Nephron (organoid): ENCODE data around the gene TAOK1.

Experiments
- H3K27ac Mint-ChIP-seq, 3 experiments: 2 replicates each; pipeline ENCODE4 v1.8.0; 2020; ENCODE audit warnings: mixed read lengths in 3 of 3, mild to moderate bottlenecking in 2 of 3, moderate library complexity in 1 of 3
- H3K27me3 Mint-ChIP-seq: 2 replicates; pipeline ENCODE4 v1.8.0; 2021; ENCODE audit warnings: low read depth, mild to moderate bottlenecking, moderate library complexity, mixed read lengths
- H3K36me3 Mint-ChIP-seq: 2 replicates; pipeline ENCODE4 v1.8.0; 2020; ENCODE audit warnings: low read depth, mixed read lengths
- H3K4me1 Mint-ChIP-seq: 2 replicates; pipeline ENCODE4 v1.8.0; 2020; ENCODE audit warnings: mixed read lengths
- H3K4me3 Mint-ChIP-seq, 3 experiments: 2 replicates each; pipeline ENCODE4 v1.8.0; 2020; ENCODE audit warnings: mild to moderate bottlenecking in 3 of 3, mixed read lengths in 3 of 3, moderate library complexity in 2 of 3
- H3K9me3 Mint-ChIP-seq: 2 replicates; pipeline ENCODE4 v1.8.0; 2020; ENCODE audit warnings: mixed read lengths
- CTCF ChIP-seq, 3 experiments: fragments of 200-600 bp; sonication (generic); IDR thresholded peaks; one replicate each; pipeline ENCODE4 v1.5.0; 2021; ENCODE audit warnings: antibody characterized with exemption in 3 of 3; ENCODE audit not compliant: unreplicated experiment in 3 of 3

TAOK1 gene

DNA sequence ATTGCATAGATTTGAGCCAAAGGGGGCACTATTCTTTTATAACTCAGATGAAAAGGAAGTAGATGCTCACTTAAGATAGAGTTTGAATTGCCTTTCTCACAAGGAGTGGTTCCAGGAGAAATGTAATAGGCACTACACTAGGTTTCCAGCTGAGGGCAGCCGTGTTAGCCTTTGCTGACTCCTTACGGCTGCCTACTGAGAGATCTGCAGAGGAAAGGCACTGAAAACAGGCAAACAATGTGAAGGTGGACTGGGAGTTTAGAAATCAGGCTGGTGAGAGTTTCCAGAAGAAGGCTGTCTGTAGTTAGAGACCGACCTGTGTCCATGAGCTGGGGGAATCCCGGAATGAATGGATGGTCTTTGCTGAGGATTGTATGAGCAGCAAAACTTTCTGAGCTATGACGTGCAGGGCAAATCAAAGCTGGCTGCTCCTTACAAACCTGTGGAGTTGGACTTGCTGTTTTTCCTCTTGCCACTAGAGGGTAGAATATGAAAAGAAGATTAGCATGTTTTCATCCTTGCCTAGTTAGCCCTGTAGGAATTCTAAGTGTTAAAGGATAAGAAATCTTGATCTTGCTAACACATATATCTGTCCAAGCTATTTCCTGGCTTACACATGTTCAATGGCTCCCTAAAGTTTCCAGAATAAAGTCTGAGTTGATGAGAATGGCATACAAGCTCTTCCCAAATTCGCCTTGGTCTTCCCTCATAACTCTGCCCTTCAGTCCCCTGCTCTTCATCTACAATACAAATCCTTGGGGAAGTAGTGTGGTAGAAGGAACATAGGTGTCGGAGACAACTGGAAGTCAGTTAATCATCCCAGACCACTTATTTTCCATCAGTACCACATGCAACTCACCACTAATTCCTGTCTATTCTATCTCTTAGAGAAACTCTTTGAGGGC lies 20.1 kb upstream of the TAOK1 start:
- Mint-ChIP-seq H3K9me3 (no peaks in the 10 kb centered on the region), H3K27ac (no peak overlapping the region), H3K27me3 (peaks cover 3% of the 10 kb centered on the region), H3K4me3 (no peak overlapping the region), H3K4me1 (no peaks in the 10 kb centered on the region), H3K36me3 (no peaks in the 10 kb centered on the region)
- peak; percentile 83 to 86 (median 85) for TF ChIP-seq CTCF (IDR thresholded peaks at IDR 0.05; ENCODE audit: unreplicated experiment in 3 of 3)

- Mint-ChIP-seq H3K27me3 (peaks cover 16% of the 10 kb centered on the region), H3K27ac (peak overlapping the region; percentile 11 to 74 (median 38)), H3K9me3 (no peaks in the 10 kb centered on the region), H3K4me1 (peaks cover 21% of the 10 kb centered on the region), H3K4me3 (peak overlapping the region in 1 of 3 experiments; percentile 25), H3K36me3 (no peaks in the 10 kb centered on the region)
- no peak for TF ChIP-seq CTCF (IDR thresholded peaks at IDR 0.05; ENCODE audit: unreplicated experiment in 3 of 3)
Observed at GRCh38 chr17:29376667-29377270, 13.4 kb upstream of the TAOK1 start.

DNA sequence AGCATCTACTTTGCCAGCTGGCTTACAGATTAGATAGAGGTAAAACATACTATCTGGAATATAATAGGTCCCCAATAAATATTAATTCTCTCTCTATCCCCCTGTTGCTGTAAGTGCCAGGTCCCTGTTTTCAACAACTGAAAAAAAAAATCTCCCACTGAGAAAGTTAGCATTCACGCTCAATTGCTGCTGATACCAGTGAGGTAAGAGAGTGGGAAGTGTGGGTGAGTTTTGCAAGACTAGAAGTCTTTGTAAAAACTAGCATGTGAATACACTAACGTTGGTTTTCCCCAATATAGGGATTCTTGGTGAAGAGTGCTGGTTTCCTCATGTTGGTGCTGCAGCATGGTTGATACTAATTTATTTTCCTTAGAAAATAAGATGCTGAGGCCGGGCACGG lies 11.7 kb upstream of the TAOK1 start:
- no peak overlapping the region for H3K27ac Mint-ChIP-seq
- H3K4me3 Mint-ChIP-seq = no peak overlapping the region
- no peaks in the 10 kb centered on the region for H3K36me3 Mint-ChIP-seq
- H3K27me3 Mint-ChIP-seq = peaks cover 13% of the 10 kb centered on the region
- H3K4me1 Mint-ChIP-seq = peaks cover 21% of the 10 kb centered on the region
- TF ChIP-seq CTCF (IDR thresholded peaks at IDR 0.05; ENCODE audit: unreplicated experiment in 3 of 3) = no peak
- no peaks in the 10 kb centered on the region for H3K9me3 Mint-ChIP-seq

GRCh38 chr17:29379084-29379991 lies 10.8 kb upstream of the TAOK1 start:
- Mint-ChIP-seq H3K36me3 (no peaks in the 10 kb centered on the region), H3K9me3 (no peaks in the 10 kb centered on the region), H3K4me3 (no peak overlapping the region), H3K4me1 (peaks cover 21% of the 10 kb centered on the region), H3K27ac (no peak overlapping the region), H3K27me3 (peaks cover 13% of the 10 kb centered on the region)
- no peak for TF ChIP-seq CTCF (IDR thresholded peaks at IDR 0.05; ENCODE audit: unreplicated experiment in 3 of 3)

DNA sequence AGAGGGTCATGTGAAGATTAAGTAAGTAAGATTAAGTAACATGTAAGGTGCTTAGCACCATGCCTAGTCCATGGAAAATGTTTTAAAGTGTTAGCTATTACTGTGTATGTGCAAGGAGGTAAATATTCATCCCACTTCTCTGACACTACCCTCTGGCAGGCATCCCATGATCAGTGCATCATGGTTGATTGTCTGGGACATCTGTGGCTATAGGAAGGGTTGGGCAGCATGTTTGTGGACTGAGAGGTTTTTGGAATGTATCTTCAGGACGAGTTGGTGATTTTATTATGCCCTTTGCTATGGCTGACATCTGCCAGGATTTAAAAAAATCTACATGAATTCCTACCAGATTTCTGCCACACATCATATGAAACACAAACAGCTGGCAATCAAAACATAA lies 6.5 kb upstream of the TAOK1 start:
- H3K9me3 Mint-ChIP-seq = no peaks in the 10 kb centered on the region
- H3K36me3 Mint-ChIP-seq = no peaks in the 10 kb centered on the region
- no peak for TF ChIP-seq CTCF (IDR thresholded peaks at IDR 0.05; ENCODE audit: unreplicated experiment in 3 of 3)
- H3K4me3 Mint-ChIP-seq = no peak overlapping the region
- H3K27me3 Mint-ChIP-seq = no peaks in the 10 kb centered on the region
- no peaks in the 10 kb centered on the region for H3K4me1 Mint-ChIP-seq
- no peak overlapping the region for H3K27ac Mint-ChIP-seq
